Skeletal muscle tissue (tissue), 4 donors: ENCODE measurements around the gene DRD3. TPM values are rescaled to one million over a fixed set of nuclear protein-coding genes. Genes with fewer than 3 reads are reported as not detected.

Source experiments
- H3K27ac ChIP-seq: one replicate; pipeline ENCODE4 v1.7.0; 2013; ENCODE audit warnings: mild to moderate bottlenecking, low read depth, low read length, inconsistent platforms
- H3K27me3 ChIP-seq, 3 donors: one replicate each; pipeline ENCODE4 v1.7.0; 2013; ENCODE audit warnings: low read length in 3 of 3; ENCODE audit not compliant: control insufficient read depth in 3 of 3, insufficient read depth in 3 of 3
- H3K36me3 ChIP-seq, 3 donors: one replicate each; pipeline ENCODE4 v1.7.0; 2013; ENCODE audit warnings: low read length in 3 of 3; ENCODE audit not compliant: control insufficient read depth in 3 of 3, insufficient read depth in 3 of 3
- H3K4me1 ChIP-seq, 3 donors: one replicate each; pipeline ENCODE4 v1.7.0; 2013; ENCODE audit warnings: low read length in 3 of 3, mild to moderate bottlenecking in 3 of 3; ENCODE audit not compliant: control insufficient read depth in 3 of 3, insufficient read depth in 3 of 3
- H3K4me3 ChIP-seq, 3 donors: one replicate each; pipeline ENCODE4 v1.7.0; 2013; ENCODE audit warnings: low read length in 3 of 3
- H3K9ac ChIP-seq, 3 donors: one replicate each; pipeline ENCODE4 v1.7.0; 2013; ENCODE audit warnings: low read length in 3 of 3, mild to moderate bottlenecking in 3 of 3, moderate library complexity in 2 of 3, low read depth in 1 of 3
- H3K9me3 ChIP-seq, 3 donors: one replicate each; pipeline ENCODE4 v1.7.0; 2013; ENCODE audit warnings: low read length in 3 of 3; ENCODE audit not compliant: control insufficient read depth in 3 of 3
- total RNA-seq: library from RNA; depleted of rRNA; stranded (reverse); fragments of >200 nt; gene quantifications from one replicate; pipeline ENCODE4 v1.2.3, GENCODE V29; 2014
- donor health status: Osteomylitis.

DRD3 gene
- total RNA-seq, 1 donor from 2014 or later: not detected

DNA sequence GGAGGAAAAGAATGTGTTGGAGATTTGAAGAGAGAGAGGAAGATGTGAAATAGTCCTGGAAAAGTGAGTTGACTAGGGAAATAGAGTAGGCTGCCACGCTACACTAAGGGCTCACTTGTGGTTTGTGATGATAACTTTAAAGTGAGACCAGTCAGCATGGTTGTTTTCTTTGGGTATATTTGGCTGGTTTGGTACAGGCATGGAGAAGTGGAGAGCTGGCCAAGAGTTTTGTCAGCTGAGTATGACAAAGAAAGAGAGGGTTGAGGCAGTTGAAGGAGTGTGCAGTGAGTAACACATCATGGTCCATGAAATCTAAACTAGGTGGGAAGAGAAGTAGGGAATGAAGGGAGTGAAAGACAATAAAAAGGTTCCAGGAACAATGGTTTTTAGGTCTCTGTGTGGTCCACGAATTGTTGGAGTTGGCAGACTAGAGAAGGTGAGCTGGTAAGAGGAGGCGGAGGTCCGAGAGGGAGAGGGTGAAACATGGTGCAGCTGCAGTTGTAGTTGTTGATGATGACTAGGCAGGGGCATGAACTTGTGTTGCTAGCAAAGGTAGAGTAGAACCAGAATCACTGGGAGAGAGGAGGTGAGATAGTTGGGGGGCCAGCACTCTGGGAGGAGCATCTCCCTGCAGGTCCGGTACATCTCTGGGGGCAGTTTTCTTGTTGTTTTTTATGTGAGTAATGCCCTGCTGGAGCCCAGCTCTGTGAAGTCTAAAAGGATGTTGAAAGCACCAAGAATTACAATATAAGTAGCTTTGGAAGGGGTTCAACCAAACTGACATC lies 37.5 kb upstream of the DRD3 start:
- peaks cover 0 to 4% (median 0%) of the 10 kb centered on the region in 3 donors for H3K9me3 ChIP-seq
- H3K4me1 ChIP-seq: peaks cover 0 to 6% (median 0%) of the 10 kb centered on the region in 3 donors
- no peak overlapping the region for H3K27ac ChIP-seq

DNA sequence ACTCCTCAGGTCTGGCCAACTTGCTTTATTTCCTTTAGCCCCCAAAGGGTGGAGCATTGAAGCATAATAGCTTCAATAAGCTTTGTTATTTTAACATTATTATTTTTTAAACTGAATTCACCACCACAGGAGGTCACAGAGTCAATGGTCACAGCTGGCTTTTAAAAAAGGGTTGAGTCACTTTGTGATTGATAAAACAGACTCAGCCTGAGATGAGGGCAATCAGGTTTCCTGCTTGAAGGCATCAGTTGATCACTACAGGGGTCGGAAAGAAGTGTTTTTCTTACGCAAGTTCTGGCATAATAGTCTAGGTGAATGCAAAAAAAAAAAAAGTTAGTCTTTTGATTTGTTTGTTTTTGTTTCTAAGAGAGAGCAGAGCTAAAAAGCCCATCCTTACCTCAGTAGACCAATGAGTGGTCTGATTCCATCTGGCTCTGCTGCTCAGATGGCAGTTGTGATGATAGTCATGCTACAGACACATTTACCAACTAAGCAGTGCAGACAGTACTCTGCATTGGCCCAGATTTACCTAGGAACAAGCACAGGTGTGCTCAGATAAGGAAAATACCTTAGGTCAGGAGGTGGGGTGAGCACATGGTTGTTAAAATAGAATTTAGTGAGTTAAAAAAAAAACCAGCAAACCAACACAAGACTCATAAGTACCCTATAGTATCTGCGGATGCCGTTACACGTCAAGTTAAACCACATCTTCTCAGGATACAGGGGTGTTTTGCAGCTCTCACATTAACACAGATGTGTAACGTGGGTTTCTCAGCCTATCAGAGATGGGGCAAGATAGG lies 35.9 kb upstream of the DRD3 start:
- Histone ChIP-seq H3K27ac (peak overlapping the region; percentile 17), H3K36me3 (no peaks in the 10 kb centered on the region), H3K27me3 (peaks cover 0 to 3% (median 0%) of the 10 kb centered on the region in 3 donors), H3K4me1 (peaks cover 0 to 6% (median 0%) of the 10 kb centered on the region in 3 donors), H3K4me3 (peak overlapping the region; percentile 4 to 46 (median 34)), H3K9ac (no peak overlapping the region), H3K9me3 (peaks cover 0 to 4% (median 0%) of the 10 kb centered on the region in 3 donors)

More for the DNA sequence above, 37.5 kb upstream of the DRD3 start:
- Histone ChIP-seq H3K4me3 (no peak overlapping the region), H3K27me3 (peaks cover 0 to 3% (median 0%) of the 10 kb centered on the region in 3 donors), H3K9ac (no peak overlapping the region), H3K36me3 (no peaks in the 10 kb centered on the region)

DNA sequence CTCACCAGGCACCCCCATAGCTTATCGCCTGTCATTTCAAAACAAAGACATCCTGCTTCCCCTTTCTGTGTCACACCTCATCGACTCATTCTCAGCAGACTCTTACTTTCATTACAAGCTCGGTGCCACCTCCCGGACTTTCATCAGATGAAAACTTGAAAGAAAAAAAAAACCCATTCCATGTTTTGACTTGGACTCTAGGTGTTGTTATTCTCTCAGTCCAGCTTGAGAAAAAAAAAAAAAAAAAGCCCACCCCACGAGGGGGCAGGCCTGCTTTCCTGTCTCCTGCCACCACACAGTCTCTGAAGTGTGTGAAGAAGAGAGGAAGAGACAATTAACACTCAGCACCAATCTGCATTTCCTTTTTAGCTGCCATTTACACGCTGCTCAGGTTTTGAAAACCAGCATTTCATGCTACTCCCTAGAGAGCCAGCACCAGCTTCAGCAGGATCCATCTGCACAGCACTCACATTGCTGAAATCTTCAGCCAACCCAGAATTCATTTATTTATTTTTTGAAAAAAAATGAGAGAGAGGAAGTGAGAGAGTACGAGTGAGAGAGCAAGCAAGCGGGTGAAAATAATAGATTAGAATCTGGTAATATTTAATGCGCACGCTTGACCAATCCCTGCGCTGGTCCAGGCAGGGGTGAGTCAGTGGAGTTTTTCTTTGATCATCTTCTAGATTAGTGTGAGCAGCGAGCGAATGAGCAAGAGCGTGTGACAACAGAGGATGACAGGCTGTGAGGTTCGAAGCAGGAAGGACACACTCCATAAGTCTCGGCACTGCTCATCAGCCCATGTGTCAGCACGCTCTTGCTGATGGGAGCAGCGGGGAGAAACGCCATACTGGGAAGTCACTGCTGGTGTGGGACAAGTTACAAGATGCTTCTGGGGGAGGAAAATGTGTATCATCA lies 35.0 kb upstream of the DRD3 start:
- Histone ChIP-seq H3K36me3 (no peaks in the 10 kb centered on the region), H3K4me1 (peaks cover 0 to 6% (median 0%) of the 10 kb centered on the region in 3 donors), H3K27ac (peak overlapping the region; percentile 17), H3K4me3 (peak overlapping the region; percentile 4 to 46 (median 34)), H3K27me3 (peaks cover 0 to 3% (median 0%) of the 10 kb centered on the region in 3 donors), H3K9me3 (peaks cover 0 to 4% (median 0%) of the 10 kb centered on the region in 3 donors), H3K9ac (no peak overlapping the region)

DNA sequence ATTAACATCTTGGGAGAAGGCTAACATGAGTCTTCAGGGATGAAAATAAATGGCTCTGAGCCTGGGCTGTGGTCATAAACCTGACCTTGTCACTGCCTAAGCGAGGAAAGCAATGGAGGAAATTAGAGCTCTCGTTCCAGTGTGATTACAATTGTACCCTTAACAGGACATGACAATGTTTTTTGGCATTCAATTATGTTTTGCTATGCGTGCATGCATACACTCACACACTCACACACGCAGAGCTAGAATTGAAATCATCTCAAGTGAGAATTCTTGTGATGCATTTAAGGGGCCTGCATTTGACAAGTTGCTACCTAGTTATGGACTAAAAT lies 34.4 kb upstream of the DRD3 start:
- H3K27ac ChIP-seq: no peak overlapping the region
- H3K4me1 ChIP-seq: peaks cover 0 to 6% (median 0%) of the 10 kb centered on the region in 3 donors
- H3K9ac ChIP-seq: no peak overlapping the region
- peaks cover 0 to 4% (median 0%) of the 10 kb centered on the region in 3 donors for H3K9me3 ChIP-seq
- no peaks in the 10 kb centered on the region for H3K36me3 ChIP-seq
- H3K27me3 ChIP-seq: peaks cover 0 to 3% (median 0%) of the 10 kb centered on the region in 3 donors
- no peak overlapping the region for H3K4me3 ChIP-seq

DNA sequence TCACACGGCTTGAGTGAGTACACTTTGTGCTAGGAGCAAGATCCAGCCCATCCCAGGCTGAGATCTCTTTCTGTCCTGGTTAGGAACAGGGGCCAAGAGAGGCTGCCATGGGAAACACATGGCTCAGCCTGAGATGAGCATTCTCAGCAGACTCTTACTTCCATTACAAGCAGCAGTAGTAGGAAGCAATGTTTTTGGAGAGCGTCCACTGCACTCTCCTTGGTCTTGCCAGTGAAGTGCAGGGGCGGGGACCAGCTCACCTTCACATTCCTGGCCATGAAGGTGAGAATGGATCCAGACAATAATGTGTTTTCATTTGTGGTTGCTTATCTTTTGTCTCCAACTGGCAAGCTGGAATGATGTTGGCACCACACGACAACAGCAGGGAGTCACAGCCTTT lies 33.8 kb upstream of the DRD3 start:
- H3K9ac ChIP-seq: no peak overlapping the region
- peaks cover 0 to 6% (median 0%) of the 10 kb centered on the region in 3 donors for H3K4me1 ChIP-seq
- no peak overlapping the region for H3K27ac ChIP-seq
- H3K27me3 ChIP-seq: peaks cover 0 to 3% (median 0%) of the 10 kb centered on the region in 3 donors
- H3K36me3 ChIP-seq: no peaks in the 10 kb centered on the region
- peaks cover 0 to 4% (median 0%) of the 10 kb centered on the region in 3 donors for H3K9me3 ChIP-seq
- H3K4me3 ChIP-seq: no peak overlapping the region

DNA sequence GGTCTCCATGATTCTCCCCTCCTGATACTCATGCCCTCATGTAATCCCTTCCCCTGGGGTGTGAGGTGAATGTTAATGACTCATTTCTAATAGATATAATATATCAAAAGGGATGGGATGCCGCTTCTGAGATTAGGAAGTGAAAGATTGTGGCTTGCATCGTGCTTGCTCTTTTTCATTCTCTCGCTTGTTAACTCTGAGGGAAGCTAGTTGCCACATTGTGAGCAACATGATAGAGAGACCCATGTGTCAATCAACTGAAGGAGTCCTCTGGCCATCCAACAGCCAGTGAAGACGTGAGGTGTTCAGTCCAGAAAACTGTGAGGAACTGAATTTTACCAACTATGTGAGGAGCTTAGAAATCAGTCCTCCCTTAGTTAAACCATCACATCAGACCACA lies 28.9 kb upstream of the DRD3 start:
- Histone ChIP-seq H3K9me3 (peaks cover 0 to 2% (median 0%) of the 10 kb centered on the region in 3 donors), H3K9ac (no peak overlapping the region), H3K27ac (no peak overlapping the region), H3K4me1 (peaks cover 0 to 2% (median 0%) of the 10 kb centered on the region in 3 donors), H3K36me3 (no peaks in the 10 kb centered on the region), H3K4me3 (no peak overlapping the region), H3K27me3 (no peaks in the 10 kb centered on the region)

DNA sequence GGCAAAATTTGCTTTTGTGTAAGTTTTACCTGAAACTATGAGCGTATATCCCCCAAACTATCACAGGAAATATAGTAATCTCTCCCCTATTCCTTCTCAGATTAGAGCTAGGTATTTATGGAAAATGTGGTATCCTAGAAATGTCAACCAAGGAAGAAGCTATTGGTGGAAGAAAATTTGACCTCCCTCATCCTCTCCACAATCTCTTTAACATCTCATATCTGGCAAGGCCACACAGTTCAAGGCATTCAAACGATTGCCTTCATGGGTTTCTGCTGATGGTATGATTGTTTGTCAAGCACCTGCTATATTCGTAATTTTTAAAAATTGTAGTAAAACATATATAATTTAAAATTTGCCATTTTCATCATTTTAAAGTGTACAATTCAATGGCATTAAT lies 27.5 kb upstream of the DRD3 start:
- no peaks in the 10 kb centered on the region for H3K9me3 ChIP-seq
- no peaks in the 10 kb centered on the region for H3K36me3 ChIP-seq
- H3K4me1 ChIP-seq: no peaks in the 10 kb centered on the region
- H3K9ac ChIP-seq: no peak overlapping the region
- no peak overlapping the region for H3K27ac ChIP-seq
- H3K4me3 ChIP-seq: no peak overlapping the region
- no peaks in the 10 kb centered on the region for H3K27me3 ChIP-seq

DNA sequence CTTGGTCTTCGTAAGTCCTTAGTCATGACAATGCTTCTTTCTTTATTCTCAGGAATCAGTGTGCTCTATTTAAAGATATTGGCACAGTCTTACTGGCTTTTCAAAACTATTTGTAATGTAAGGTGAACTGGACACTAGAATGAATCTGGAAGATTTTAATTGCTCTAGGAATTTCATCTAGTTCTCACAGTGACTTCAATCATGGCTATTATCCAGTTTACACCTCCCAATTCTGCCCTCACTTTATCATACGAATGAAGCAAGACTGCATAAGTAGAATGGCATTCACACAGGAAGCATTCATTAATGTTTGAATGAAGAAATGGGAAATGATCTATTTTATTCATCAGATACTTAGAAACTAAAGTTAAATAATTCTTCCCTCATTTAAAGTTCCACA lies 26.7 kb upstream of the DRD3 start:
- Histone ChIP-seq H3K36me3 (no peaks in the 10 kb centered on the region), H3K4me1 (no peaks in the 10 kb centered on the region), H3K4me3 (no peak overlapping the region), H3K9ac (no peak overlapping the region), H3K27ac (no peak overlapping the region), H3K9me3 (no peaks in the 10 kb centered on the region), H3K27me3 (no peaks in the 10 kb centered on the region)

DNA sequence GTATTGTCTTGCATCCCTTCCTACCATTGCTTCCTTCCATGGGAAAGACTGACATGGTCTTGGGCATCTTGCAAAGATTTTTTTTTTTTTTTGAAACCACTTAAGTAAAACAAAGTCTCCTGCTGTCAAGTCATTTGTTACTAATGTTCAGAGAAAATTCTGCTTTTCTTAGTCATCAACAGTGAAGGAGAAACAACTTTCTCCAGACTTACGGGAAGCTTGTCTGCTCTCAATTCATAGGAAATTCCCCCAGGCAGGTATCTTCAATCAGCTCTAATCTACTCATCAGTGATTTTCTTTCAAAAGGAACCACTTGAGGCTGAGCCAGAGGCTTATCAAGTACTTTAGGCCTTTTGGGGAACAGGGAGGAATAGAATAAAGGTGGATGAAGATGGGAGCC lies 15.9 kb upstream of the DRD3 start:
- H3K36me3 ChIP-seq: no peaks in the 10 kb centered on the region
- no peak overlapping the region for H3K9ac ChIP-seq
- no peaks in the 10 kb centered on the region for H3K4me1 ChIP-seq
- H3K4me3 ChIP-seq: no peak overlapping the region
- no peak overlapping the region for H3K27ac ChIP-seq
- no peaks in the 10 kb centered on the region for H3K27me3 ChIP-seq
- H3K9me3 ChIP-seq: no peaks in the 10 kb centered on the region
